Brain microvascular endothelial cell (primary cell): Measurements from ENCODE around the gene EIPR1.

Source experiments
- DNase-seq: peaks from one replicate; pipeline ENCODE4 v3.0.0-alpha.2; 2020
- H3K27ac ChIP-seq: fragments of 250-450 bp; sonication (Bioruptor Pico); 2 replicates; pipeline ENCODE4 v1.5.1; 2020; ENCODE audit warnings: mild to moderate bottlenecking, moderate library complexity
- H3K27me3 ChIP-seq: fragments of 250-450 bp; sonication (Bioruptor Pico); replicated peaks from 2 replicates; pipeline ENCODE4 v1.5.1; 2020; ENCODE audit warnings: mild to moderate bottlenecking
- H3K36me3 ChIP-seq: fragments of 250-450 bp; sonication (Bioruptor Pico); replicated peaks from 2 replicates; pipeline ENCODE4 v1.5.1; 2020; ENCODE audit warnings: mild to moderate bottlenecking
- H3K4me3 ChIP-seq: 2 replicates; pipeline ENCODE4 v1.5.1; 2011; ENCODE audit warnings: low read depth, mild to moderate bottlenecking, control low read depth, low read length, moderate library complexity
- in situ Hi-C: cut with HindIII; loops from 2 replicates; pipeline ENCODE4 v1.10.0; 2017; ENCODE audit warnings: low sequenced_read_pairs, low pct_ligation_motif_present
- TF ChIP-seq, protein P1 (sequence below): IDR thresholded peaks from 2 replicates; pipeline ENCODE4 v1.5.1; 2011; ENCODE audit warnings: low read depth, mild to moderate bottlenecking, moderate library complexity, low read length, control low read depth, inconsistent platforms; ENCODE audit errors: missing control alignments

Gene EIPR1

DNA sequence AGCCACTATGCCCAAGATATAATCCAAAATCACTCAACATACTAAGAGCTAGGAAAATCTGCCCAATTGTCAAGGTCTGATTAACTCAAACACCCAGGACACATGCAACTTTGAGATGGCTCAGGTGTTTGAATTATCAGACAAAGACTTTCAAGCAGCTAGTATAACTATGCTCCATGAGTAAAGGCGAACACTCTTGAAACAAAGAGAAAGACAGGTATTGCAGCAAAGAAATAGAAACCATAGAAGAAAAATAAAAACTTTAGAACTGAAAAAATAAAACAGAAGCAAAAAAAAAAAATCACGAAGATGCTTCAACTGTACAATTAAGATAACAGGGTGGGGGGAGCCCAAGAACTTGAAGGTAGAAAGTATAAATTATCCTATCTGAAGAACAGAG lies 214.2 kb downstream of the EIPR1 start:
- Histone ChIP-seq H3K27me3 (no peaks in the 10 kb centered on the region), H3K36me3 (no peaks in the 10 kb centered on the region), H3K27ac (no peak overlapping the region), H3K4me3 (no peak overlapping the region)
- TF ChIP-seq, protein P1, sequence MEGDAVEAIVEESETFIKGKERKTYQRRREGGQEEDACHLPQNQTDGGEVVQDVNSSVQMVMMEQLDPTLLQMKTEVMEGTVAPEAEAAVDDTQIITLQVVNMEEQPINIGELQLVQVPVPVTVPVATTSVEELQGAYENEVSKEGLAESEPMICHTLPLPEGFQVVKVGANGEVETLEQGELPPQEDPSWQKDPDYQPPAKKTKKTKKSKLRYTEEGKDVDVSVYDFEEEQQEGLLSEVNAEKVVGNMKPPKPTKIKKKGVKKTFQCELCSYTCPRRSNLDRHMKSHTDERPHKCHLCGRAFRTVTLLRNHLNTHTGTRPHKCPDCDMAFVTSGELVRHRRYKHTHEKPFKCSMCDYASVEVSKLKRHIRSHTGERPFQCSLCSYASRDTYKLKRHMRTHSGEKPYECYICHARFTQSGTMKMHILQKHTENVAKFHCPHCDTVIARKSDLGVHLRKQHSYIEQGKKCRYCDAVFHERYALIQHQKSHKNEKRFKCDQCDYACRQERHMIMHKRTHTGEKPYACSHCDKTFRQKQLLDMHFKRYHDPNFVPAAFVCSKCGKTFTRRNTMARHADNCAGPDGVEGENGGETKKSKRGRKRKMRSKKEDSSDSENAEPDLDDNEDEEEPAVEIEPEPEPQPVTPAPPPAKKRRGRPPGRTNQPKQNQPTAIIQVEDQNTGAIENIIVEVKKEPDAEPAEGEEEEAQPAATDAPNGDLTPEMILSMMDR, result no peak
- in situ Hi-C loops, result no loop called here
- DNase-seq, result no peak

DNA sequence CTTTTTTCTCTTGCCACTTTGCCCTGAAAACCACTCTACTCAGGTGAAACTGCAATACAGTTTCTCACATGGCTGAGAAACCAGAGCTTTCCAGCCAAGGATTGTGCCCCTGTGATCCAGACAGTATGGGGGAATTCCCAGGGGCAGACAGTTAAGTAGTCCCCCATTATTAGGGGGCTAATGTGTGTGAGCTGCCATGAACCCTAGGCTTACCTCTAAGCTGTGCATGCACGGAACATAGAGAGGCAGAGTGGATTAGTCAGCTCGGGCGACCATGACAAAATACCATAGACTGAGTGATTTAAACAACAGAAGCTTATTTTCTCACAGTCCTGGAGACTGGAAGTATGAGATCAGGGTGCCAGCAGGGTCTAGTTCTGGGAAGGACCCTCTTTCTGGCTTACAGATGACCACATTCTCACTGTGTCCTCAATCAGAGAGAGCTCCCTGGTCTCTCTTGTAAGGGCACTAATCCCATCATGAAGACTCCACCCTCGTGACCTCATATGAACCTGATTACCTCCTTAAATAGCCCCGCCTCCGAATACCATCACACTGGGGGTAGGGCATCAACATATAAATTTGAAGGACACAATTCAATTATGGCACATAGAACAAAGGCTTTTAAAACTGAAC lies 215.1 kb downstream of the EIPR1 start:
- Histone ChIP-seq H3K4me3 (no peak overlapping the region), H3K27ac (no peak overlapping the region), H3K36me3 (no peaks in the 10 kb centered on the region), H3K27me3 (no peaks in the 10 kb centered on the region)
- TF ChIP-seq, protein P1, result no peak
- in situ Hi-C loops, result no loop called here
- no peak for DNase-seq

DNA sequence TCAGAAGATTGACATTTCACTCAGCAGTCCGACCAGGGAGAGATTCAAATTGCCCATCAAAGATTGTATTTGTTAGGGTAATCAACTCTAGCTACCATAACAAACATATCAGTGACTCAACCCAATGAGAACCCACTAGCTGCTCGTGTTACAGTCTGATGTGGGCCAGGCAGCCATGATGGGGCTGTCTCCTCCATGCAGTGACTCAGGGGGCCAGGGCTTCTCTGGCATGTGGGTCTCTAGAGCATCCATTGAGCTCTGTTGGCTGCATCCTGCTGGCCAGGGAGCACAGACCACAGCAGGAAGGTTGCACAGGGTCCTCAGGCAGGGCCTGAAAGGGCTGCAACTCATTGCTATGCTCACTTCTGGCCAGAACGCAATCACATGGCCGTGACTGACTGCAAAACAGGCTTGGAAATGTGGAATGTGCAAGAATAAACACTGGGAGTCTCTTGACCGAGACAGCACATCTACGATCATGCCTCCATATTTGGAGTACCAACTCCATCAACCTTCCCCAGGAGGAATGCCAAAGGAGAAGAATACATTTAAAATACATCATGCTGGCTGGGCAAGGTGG lies 216.8 kb downstream of the EIPR1 start:
- Histone ChIP-seq H3K27ac (no peak overlapping the region), H3K4me3 (no peak overlapping the region), H3K27me3 (no peaks in the 10 kb centered on the region), H3K36me3 (no peaks in the 10 kb centered on the region)
- in situ Hi-C loops, result no loop called here
- DNase-seq, result peak; percentile 47
- TF ChIP-seq, protein P1, result no peak

DNA sequence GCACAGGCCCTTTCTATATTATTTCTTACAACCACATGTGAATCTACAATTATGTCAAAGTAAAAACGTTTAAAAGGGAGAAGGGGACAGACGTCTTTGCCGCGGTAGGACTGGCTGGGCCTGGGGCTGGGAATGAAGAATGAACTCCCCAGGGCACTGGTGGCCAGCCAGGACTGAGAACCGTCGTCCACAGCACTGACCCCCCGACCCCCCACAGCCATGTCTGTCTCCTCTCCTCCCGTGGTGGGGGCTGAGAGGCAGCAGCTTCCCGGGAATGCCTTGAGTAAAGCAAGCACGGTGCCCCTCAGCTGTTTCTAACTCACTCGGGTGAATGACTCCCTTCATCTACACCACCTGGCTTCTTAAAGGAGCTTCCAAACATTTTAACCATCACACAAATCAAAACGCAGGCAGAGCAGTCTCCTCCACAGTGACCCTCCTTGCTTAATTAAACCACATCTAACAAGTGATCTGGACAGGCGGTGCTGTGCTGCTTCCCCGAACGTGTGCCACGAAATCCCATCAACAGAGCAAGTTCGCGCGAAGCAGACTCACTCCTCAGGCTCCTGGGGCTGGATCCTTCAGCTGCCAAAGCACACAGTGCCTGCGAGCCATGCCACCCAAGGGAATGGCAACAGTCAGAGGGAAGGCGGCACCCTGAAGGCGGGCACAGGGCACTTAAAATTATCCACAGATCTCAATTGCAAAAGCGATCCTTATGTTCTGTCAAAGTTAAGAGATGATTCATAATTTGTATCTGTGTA lies 217.7 kb downstream of the EIPR1 start:
- Histone ChIP-seq H3K27me3 (no peaks in the 10 kb centered on the region), H3K36me3 (no peaks in the 10 kb centered on the region), H3K4me3 (no peak overlapping the region), H3K27ac (no peak overlapping the region)
- TF ChIP-seq, protein P1, result no peak
- in situ Hi-C loops, result no loop called here
- no peak for DNase-seq

DNA sequence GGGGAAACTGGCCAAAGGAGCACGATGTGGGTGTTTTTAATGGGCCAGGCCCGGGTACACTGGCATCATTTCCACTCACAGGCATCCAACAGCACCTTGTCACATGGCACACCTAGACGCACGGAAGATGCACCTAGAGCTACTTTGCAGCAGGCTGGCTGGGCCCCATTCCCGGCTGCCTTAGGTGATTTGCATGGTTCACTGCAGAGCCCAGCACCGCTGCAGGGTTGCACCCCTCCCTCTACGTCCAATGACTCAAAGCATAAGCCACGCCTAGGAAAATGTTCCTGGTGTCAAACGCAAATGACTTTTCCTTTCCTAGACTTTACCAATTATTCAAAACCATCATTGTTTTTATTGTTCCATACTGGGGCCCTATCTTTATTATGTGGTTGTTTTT lies 222.9 kb downstream of the EIPR1 start:
- Histone ChIP-seq H3K4me3 (no peak overlapping the region), H3K27ac (no peak overlapping the region), H3K27me3 (no peaks in the 10 kb centered on the region), H3K36me3 (no peaks in the 10 kb centered on the region)
- no peak for DNase-seq
- in situ Hi-C loops, result no loop called here
- TF ChIP-seq, protein P1, result no peak
